ENCODE data around the gene ATP2B1.

ATP2B1 gene

GRCh38 chr12:89697296-89697695, 11.3 kb downstream of the ATP2B1 start:
- Histone ChIP-seq H3K4me3 (ENCODE audit: low read length, poor library complexity, severe bottlenecking) (no peak overlapping the region), H3K27me3 (ENCODE audit: insufficient read depth, low read length, poor library complexity, severe bottlenecking) (no peaks in the 10 kb centered on the region), H3F3A (ENCODE audit: low read depth) (no peaks in the 10 kb centered on the region), H3K9me3 (ENCODE audit: insufficient read depth, low read depth, low read length) (no peaks in the 10 kb centered on the region), H3K79me2 (ENCODE audit: insufficient read depth, low read length) (peaks cover 51% of the 10 kb centered on the region), H3K36me3 (ENCODE audit: insufficient read depth, low read length) (no peaks in the 10 kb centered on the region), H3K4me1 (ENCODE audit: insufficient read depth, low read length, poor library complexity, severe bottlenecking) (no peaks in the 10 kb centered on the region), H4K20me1 (ENCODE audit: insufficient read depth, low read length, poor library complexity, severe bottlenecking) (peaks cover 12% of the 10 kb centered on the region), H3K9ac (ENCODE audit: low read depth, low read length, poor library complexity, severe bottlenecking) (no peak overlapping the region), H3K9me2 (replicated peaks; ENCODE audit: low read depth, low read length) (no peaks in the 10 kb centered on the region), H3K4me2 (ENCODE audit: low read depth, low read length, poor library complexity, severe bottlenecking) (no peak overlapping the region), H2AFZ (ENCODE audit: low read length) (no peak overlapping the region)
- TF ChIP-seq CTCF (conservative IDR thresholded peaks at IDR 0.05; ENCODE audit: low read length) (no peak), EZH2phosphoT487 (IDR thresholded peaks at IDR 0.05; ENCODE audit: borderline replicate concordance) (no peak)

- TF ChIP-seq EZH2phosphoT487 (IDR thresholded peaks at IDR 0.05; ENCODE audit: borderline replicate concordance) (no peak), CTCF (conservative IDR thresholded peaks at IDR 0.05; ENCODE audit: low read length) (no peak)
- Histone ChIP-seq H3K4me3 (ENCODE audit: low read length, poor library complexity, severe bottlenecking) (no peak overlapping the region), H3K27me3 (ENCODE audit: insufficient read depth, low read length, poor library complexity, severe bottlenecking) (no peaks in the 10 kb centered on the region), H3K9me2 (replicated peaks; ENCODE audit: low read depth, low read length) (no peaks in the 10 kb centered on the region), H3F3A (ENCODE audit: low read depth) (no peaks in the 10 kb centered on the region), H4K20me1 (ENCODE audit: insufficient read depth, low read length, poor library complexity, severe bottlenecking) (peaks cover 11% of the 10 kb centered on the region), H3K4me1 (ENCODE audit: insufficient read depth, low read length, poor library complexity, severe bottlenecking) (no peaks in the 10 kb centered on the region), H3K36me3 (ENCODE audit: insufficient read depth, low read length) (no peaks in the 10 kb centered on the region), H3K4me2 (ENCODE audit: low read depth, low read length, poor library complexity, severe bottlenecking) (no peak overlapping the region), H3K9ac (ENCODE audit: low read depth, low read length, poor library complexity, severe bottlenecking) (no peak overlapping the region), H3K79me2 (ENCODE audit: insufficient read depth, low read length) (peaks cover 52% of the 10 kb centered on the region; the same call in 1 of the 2 replicates), H3K9me3 (ENCODE audit: insufficient read depth, low read depth, low read length) (no peaks in the 10 kb centered on the region), H2AFZ (ENCODE audit: low read length) (no peak overlapping the region)
These were observed 12.8 kb downstream of the ATP2B1 start for GRCh38 chr12:89695830-89696229.

GRCh38 chr12:89695100-89695499, 13.5 kb downstream of the ATP2B1 start:
- Histone ChIP-seq H3F3A (ENCODE audit: low read depth) (no peaks in the 10 kb centered on the region), H3K4me3 (ENCODE audit: low read length, poor library complexity, severe bottlenecking) (no peak overlapping the region), H3K9me3 (ENCODE audit: insufficient read depth, low read depth, low read length) (no peaks in the 10 kb centered on the region), H3K27me3 (ENCODE audit: insufficient read depth, low read length, poor library complexity, severe bottlenecking) (no peaks in the 10 kb centered on the region), H4K20me1 (ENCODE audit: insufficient read depth, low read length, poor library complexity, severe bottlenecking) (peaks cover 11% of the 10 kb centered on the region), H3K4me2 (ENCODE audit: low read depth, low read length, poor library complexity, severe bottlenecking) (no peak overlapping the region), H3K9ac (ENCODE audit: low read depth, low read length, poor library complexity, severe bottlenecking) (no peak overlapping the region), H3K36me3 (ENCODE audit: insufficient read depth, low read length) (no peaks in the 10 kb centered on the region), H3K9me2 (replicated peaks; ENCODE audit: low read depth, low read length) (no peaks in the 10 kb centered on the region), H2AFZ (ENCODE audit: low read length) (no peak overlapping the region), H3K4me1 (ENCODE audit: insufficient read depth, low read length, poor library complexity, severe bottlenecking) (no peaks in the 10 kb centered on the region), H3K79me2 (ENCODE audit: insufficient read depth, low read length) (peaks cover 57% of the 10 kb centered on the region)
- TF ChIP-seq CTCF (conservative IDR thresholded peaks at IDR 0.05; ENCODE audit: low read length) (no peak), EZH2phosphoT487 (IDR thresholded peaks at IDR 0.05; ENCODE audit: borderline replicate concordance) (no peak)
